ENCODE results near the gene LRP6.
"Not testable (repeated sequence)": the region's sequence is repeated elsewhere in the genome, so short reads cannot be mapped to it uniquely, and the experiment has no call there.

LRP6 gene

DNA sequence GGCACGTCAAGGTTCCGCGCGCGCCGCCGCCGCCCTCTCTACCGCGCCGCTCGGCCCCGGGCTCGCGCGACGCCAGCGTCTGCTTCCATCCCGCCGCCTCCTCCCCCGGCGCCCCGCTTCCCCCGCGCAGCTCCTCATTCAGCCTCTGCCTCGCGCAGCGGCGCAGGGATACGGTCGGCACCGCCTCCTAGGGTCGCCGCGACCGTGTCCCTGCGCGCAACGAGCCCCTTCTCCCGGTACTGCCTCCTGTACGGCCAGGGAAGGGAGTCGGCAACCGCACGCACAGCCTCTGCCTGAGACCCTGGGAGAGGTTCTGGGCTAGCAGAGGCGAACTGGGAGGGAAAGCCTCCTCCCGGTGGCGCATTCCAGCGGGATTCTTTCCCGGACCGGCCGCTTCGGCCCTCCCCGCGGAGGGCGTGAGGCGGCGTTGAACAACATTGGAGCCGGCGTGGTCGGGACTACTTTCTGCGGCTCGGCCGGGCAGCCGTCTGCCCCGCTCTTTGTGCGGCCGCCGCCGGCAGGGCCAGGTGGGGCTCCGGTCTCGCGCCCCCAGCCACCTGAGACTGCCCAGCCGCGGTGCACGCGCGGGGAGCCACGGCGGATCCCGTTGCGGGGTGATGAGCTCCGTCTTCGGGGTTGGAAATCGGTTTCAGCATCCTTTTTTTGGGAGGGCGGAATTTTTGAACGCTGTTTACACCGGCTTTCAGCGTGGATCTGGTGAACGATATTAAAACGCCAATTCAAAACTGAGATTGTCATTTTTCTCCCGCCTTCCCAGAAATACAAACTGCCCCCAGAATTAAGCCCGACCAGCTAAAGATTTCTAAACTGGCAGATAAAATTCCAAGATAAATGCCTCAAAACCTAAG lies at the start of gene LRP6:
Gene LRP6 (minus strand): TSS at position 172 of the 869 bp plus-strand sequence. CDS start 309 bp downstream, outside the sequence.
- H3K4me3 Mint-ChIP-seq, result peak within 1 kb of the TSS; percentile 82
- DNase-seq (peak; percentile 76), ATAC-seq (peak; percentile 94)
- H3K27ac Mint-ChIP-seq, result peak within 1 kb of the TSS; percentile 69
- H3K4me1 Mint-ChIP-seq, result peaks cover 19% of the 10 kb centered on the region
- H3K36me3 Mint-ChIP-seq (ENCODE audit: low read depth), result no peaks in the 10 kb centered on the region
- no peaks in the 10 kb centered on the region for H3K9me3 Mint-ChIP-seq
- peaks cover 30% of the 10 kb centered on the region for H3K27me3 Mint-ChIP-seq

DNA sequence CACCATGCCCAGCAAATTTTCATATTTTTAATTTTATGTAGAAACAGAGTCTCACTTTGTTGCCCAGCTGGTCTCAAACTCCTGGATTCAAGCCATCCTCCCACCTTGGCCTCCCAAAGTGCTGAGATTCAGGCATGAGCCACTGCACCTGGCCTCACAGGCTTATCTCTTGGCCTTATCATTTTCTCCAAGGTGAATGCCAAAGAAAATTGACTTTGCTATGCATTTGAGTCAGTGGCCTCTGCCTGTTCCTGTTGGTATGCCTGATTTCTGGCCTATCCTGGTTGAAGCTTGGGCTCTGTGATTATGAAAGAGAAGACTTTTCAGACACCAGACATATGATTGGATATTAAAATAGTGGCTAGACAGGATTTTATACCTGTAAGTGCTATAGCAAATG lies 49.0 kb upstream of the LRP6 start:
- no peak for DNase-seq
- H3K36me3 Mint-ChIP-seq (ENCODE audit: low read depth), result no peaks in the 10 kb centered on the region
- ATAC-seq, result no peak
- H3K9me3 Mint-ChIP-seq, result no peaks in the 10 kb centered on the region
- peaks cover 3% of the 10 kb centered on the region for H3K4me1 Mint-ChIP-seq
- H3K4me3 Mint-ChIP-seq, result no peak overlapping the region
- H3K27me3 Mint-ChIP-seq, result no peaks in the 10 kb centered on the region
- no peak overlapping the region for H3K27ac Mint-ChIP-seq

DNA sequence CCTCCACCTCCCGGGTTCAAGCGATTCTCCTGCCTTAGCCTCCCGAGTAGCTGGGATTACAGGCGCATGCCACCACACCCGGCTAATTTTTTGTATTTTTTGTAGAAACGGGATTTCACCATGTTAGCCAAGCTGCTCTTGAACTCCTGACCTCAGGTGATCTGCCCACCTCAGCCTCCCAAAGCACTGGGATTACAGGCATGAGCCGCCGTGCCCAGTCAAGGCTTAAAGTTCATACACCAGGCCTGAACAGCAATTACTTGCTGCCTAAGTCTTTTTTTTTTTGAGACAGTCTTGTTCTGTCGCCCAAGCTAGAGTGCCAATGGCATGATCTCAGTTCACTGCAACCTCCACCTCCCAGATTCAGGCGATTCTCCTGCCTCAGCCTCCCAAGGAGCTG lies 43.9 kb upstream of the LRP6 start:
- not testable (repeated sequence) for H3K27me3 Mint-ChIP-seq; H3K36me3 Mint-ChIP-seq (ENCODE audit: low read depth); H3K27ac Mint-ChIP-seq; ATAC-seq; H3K9me3 Mint-ChIP-seq; H3K4me3 Mint-ChIP-seq; DNase-seq; H3K4me1 Mint-ChIP-seq

GRCh38 chr12:12305568-12306300 lies 38.9 kb upstream of the LRP6 start:
- no peaks in the 10 kb centered on the region for H3K9me3 Mint-ChIP-seq
- DNase-seq (no peak), ATAC-seq (peak; percentile 49)
- H3K36me3 Mint-ChIP-seq (ENCODE audit: low read depth), result no peaks in the 10 kb centered on the region
- no peak overlapping the region for H3K27ac Mint-ChIP-seq
- no peak overlapping the region for H3K4me3 Mint-ChIP-seq
- H3K4me1 Mint-ChIP-seq, result no peaks in the 10 kb centered on the region
- H3K27me3 Mint-ChIP-seq, result peaks cover 4% of the 10 kb centered on the region

- Mint-ChIP-seq H3K4me1 (no peaks in the 10 kb centered on the region), H3K36me3 (ENCODE audit: low read depth) (no peaks in the 10 kb centered on the region), H3K27ac (no peak overlapping the region), H3K27me3 (peaks cover 4% of the 10 kb centered on the region), H3K4me3 (no peak overlapping the region), H3K9me3 (no peaks in the 10 kb centered on the region)
- no peak for ATAC-seq
- DNase-seq, result no peak
Measured at GRCh38 chr12:12302976-12303375, 36.1 kb upstream of the LRP6 start.

DNA sequence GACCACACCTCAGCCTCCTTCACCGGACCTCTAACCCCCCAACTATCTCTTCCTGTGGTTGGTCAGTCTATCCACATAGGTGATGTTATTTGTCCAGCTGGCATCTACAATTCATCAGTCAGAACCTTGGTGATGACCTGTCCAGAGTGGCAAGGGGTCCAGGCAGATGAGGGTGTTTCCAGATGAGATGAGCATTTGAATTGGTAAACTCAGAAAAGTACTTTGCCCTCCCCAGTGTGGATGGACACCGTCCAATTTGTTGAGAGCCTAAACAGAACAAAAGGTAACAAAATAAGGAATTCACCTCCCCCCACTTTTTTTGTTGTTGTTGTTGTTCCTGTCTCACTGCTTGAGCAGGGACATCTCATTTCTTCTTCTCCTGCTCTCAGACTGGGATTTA lies 34.3 kb upstream of the LRP6 start:
- H3K27ac Mint-ChIP-seq, result no peak overlapping the region
- peaks cover 4% of the 10 kb centered on the region for H3K27me3 Mint-ChIP-seq
- ATAC-seq (no peak), DNase-seq (no peak)
- H3K9me3 Mint-ChIP-seq, result no peaks in the 10 kb centered on the region
- no peaks in the 10 kb centered on the region for H3K4me1 Mint-ChIP-seq
- no peaks in the 10 kb centered on the region for H3K36me3 Mint-ChIP-seq (ENCODE audit: low read depth)
- H3K4me3 Mint-ChIP-seq, result no peak overlapping the region

- no peak overlapping the region for H3K27ac Mint-ChIP-seq
- H3K36me3 Mint-ChIP-seq (ENCODE audit: low read depth), result no peaks in the 10 kb centered on the region
- H3K4me1 Mint-ChIP-seq, result no peaks in the 10 kb centered on the region
- H3K27me3 Mint-ChIP-seq, result peaks cover 4% of the 10 kb centered on the region
- H3K4me3 Mint-ChIP-seq, result no peak overlapping the region
- ATAC-seq (no peak), DNase-seq (no peak)
- no peaks in the 10 kb centered on the region for H3K9me3 Mint-ChIP-seq
Measured at GRCh38 chr12:12297201-12297830, 30.5 kb upstream of the LRP6 start.

DNA sequence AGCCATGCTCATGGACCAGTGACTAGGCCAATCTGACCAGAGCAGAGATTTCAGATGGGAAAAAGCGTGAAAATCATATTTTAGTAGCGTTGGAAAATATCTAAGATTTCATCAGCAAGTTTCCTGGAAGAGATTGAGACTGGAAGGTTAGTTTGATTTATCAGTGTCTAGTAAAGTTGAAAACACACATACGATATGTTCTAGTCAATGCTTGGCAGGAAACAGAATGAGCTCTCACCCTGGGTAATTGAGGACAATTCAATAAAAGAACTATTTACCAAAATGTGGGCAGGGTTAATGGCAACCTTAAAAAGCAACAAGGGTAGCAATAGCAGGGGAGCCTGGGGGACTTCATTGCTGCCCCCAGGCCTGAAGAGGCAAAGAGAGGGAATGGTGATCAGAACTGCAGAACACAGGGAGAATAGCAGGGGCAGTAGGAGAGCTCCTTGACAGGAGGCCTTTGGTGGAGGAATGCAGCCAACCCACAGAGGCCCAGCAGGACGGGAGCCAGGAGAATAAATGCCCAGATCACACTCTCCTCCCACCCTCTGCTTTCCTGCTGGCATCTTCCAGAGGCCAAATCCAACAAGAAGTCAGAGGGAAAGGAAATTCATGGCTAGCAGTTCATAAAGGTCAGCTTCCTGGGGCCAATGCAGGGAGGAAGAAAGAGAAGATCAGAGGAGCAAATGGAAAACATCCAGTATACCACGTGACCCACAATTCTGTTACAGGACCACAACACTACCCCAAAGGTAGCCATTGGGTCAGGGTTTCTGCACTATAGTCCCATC lies 27.6 kb upstream of the LRP6 start:
- no peaks in the 10 kb centered on the region for H3K4me1 Mint-ChIP-seq

DNA sequence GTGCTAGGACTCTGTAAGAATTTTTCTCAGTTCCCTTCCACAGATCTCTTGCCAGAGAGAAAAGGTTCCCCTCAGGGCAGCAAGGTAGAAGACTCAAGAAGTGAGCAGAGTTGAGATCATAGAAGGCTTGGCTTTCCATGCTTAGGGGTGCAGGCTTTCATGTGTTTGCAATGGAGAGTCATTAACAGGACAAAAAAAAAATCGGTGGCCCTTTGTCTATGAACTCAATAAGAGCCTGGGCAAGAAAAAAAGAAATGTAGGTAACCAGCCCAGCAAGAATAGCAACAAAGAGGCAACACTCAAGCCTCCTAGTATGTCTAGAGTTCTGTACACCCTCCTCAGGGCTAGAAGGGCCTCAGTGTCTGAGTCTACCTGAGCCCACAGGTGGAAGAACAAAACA lies 23.4 kb upstream of the LRP6 start:
- Mint-ChIP-seq H3K9me3 (no peaks in the 10 kb centered on the region), H3K27ac (no peak overlapping the region), H3K36me3 (ENCODE audit: low read depth) (no peaks in the 10 kb centered on the region), H3K27me3 (peaks cover under 1% of the 10 kb centered on the region), H3K4me1 (no peaks in the 10 kb centered on the region), H3K4me3 (no peak overlapping the region)
- no peak for ATAC-seq
- no peak for DNase-seq

More for the DNA sequence above, 27.6 kb upstream of the LRP6 start:
- H3K27me3 Mint-ChIP-seq, result no peaks in the 10 kb centered on the region
- H3K36me3 Mint-ChIP-seq (ENCODE audit: low read depth), result no peaks in the 10 kb centered on the region
- no peak overlapping the region for H3K27ac Mint-ChIP-seq
- no peak overlapping the region for H3K4me3 Mint-ChIP-seq
- no peak for ATAC-seq
- H3K9me3 Mint-ChIP-seq, result no peaks in the 10 kb centered on the region
- no peak for DNase-seq

DNA sequence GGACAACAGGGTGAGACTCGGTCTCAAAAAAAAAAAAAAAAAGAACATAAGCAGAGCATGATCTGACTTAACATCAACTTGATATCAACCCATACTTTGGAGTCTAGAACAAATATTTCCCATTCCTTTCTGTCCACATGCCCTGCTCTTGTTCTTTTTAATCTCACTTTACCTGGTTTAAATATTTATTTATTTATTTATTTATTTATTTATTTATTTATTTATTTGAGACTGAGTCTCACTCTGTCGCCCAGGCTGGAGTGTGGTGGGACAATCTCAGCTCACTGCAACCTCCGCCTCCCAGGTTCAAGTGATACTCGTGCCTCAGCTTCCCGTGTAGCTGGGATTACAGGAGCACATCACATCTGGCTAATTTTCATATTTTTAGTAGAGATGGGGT lies 19.6 kb upstream of the LRP6 start:
- no peak overlapping the region for H3K4me3 Mint-ChIP-seq
- no peaks in the 10 kb centered on the region for H3K9me3 Mint-ChIP-seq
- H3K27ac Mint-ChIP-seq, result no peak overlapping the region
- peaks cover 4% of the 10 kb centered on the region for H3K27me3 Mint-ChIP-seq
- H3K4me1 Mint-ChIP-seq, result peaks cover 8% of the 10 kb centered on the region
- DNase-seq (no peak), ATAC-seq (no peak)
- H3K36me3 Mint-ChIP-seq (ENCODE audit: low read depth), result no peaks in the 10 kb centered on the region

- peaks cover 9% of the 10 kb centered on the region for H3K27me3 Mint-ChIP-seq
- DNase-seq, result no peak
- no peak for ATAC-seq
- H3K27ac Mint-ChIP-seq, result no peak overlapping the region
- peaks cover 1% of the 10 kb centered on the region for H3K9me3 Mint-ChIP-seq
- no peaks in the 10 kb centered on the region for H3K36me3 Mint-ChIP-seq (ENCODE audit: low read depth)
- no peak overlapping the region for H3K4me3 Mint-ChIP-seq
- peaks cover 8% of the 10 kb centered on the region for H3K4me1 Mint-ChIP-seq
Measured at GRCh38 chr12:12282761-12283425, 16.0 kb upstream of the LRP6 start.

DNA sequence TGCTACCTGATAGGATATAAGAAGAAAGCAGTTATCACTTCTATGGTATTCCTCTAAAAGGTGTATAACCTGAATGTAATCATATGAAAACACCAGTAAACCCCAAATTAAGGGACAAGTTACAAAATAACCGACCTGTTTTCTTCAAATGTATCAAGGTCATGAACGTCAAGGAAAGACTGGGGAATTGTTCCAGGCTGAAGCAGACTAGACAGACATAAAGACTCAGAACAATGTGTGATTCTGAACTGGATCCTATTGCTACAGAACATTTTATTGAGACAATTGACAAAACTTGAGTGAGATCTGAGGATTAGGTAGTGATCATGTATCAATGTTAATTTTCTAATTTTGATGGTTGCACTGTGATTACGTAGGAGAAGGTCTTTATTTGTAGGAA lies 15.4 kb upstream of the LRP6 start:
- Mint-ChIP-seq H3K36me3 (ENCODE audit: low read depth) (no peaks in the 10 kb centered on the region), H3K27me3 (peaks cover 9% of the 10 kb centered on the region), H3K4me1 (peaks cover 8% of the 10 kb centered on the region), H3K27ac (no peak overlapping the region), H3K9me3 (peaks cover 8% of the 10 kb centered on the region), H3K4me3 (no peak overlapping the region)
- DNase-seq, result no peak
- no peak for ATAC-seq

GRCh38 chr12:12281134-12281533 lies 14.3 kb upstream of the LRP6 start:
- H3K4me1 Mint-ChIP-seq, result peaks cover 8% of the 10 kb centered on the region
- H3K9me3 Mint-ChIP-seq, result peaks cover 12% of the 10 kb centered on the region
- DNase-seq (no peak), ATAC-seq (no peak)
- H3K27me3 Mint-ChIP-seq, result peaks cover 9% of the 10 kb centered on the region
- H3K27ac Mint-ChIP-seq, result no peak overlapping the region
- H3K36me3 Mint-ChIP-seq (ENCODE audit: low read depth), result no peaks in the 10 kb centered on the region
- no peak overlapping the region for H3K4me3 Mint-ChIP-seq

DNA sequence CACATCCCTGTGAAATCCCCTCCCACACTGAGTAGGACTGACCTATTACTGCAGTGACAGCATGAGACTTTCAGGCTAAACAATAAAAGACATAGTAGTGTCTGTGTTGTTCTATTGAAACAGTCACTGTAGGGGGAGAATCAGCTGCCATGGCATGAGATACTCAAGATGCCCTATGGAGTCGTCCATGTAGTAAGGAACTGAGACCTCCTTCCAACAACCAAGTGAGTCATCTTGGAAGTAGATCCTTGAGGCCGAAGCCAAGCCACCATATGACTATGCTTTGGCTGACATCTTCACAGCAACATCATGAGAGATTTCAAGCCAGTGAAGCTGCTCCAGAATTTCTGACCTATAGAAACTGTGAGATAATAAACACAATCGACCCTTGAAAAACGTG lies 12.1 kb upstream of the LRP6 start:
- Mint-ChIP-seq H3K4me1 (peaks cover 8% of the 10 kb centered on the region), H3K27me3 (peaks cover 7% of the 10 kb centered on the region), H3K9me3 (peaks cover 12% of the 10 kb centered on the region), H3K27ac (no peak overlapping the region), H3K4me3 (no peak overlapping the region), H3K36me3 (ENCODE audit: low read depth) (no peaks in the 10 kb centered on the region)
- ATAC-seq (no peak), DNase-seq (no peak)
